Activated CD8-positive, alpha-beta memory T cell treated with anti-CD3 and anti-CD28 coated beads for 48 hours (primary cell): ENCODE data around the gene GCFC2.
"Not testable (repeated sequence)": the region's sequence is repeated elsewhere in the genome, so short reads cannot be mapped to it uniquely, and the experiment has no call there.

Experiments used
- DNase-seq, 3 experiments: peaks; one replicate each; pipeline ENCODE4 v3.0.0-alpha.2; 2020; ENCODE audit warnings: low read depth in 2 of 3, low spot score in 2 of 3

Gene GCFC2

DNA sequence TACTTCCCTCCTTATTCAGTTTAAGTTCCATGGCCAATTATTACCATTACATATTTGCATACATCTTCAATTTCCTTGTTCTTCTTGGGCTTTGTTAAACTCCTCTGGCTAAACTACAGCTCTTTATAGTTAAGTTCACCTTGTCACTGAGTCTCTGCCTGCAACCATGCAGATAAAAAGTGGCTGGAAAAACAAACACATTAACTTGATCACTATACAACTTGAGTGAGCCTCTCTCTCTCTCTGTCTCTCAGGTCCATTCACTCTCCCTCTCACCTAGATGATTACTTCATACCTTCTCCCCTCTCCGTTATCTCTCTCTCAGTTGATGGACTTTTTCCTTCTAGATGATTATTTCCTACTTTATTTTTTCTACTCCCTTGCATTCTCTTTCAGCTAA lies 30.3 kb downstream of the GCFC2 start:
- no peak for DNase-seq

DNA sequence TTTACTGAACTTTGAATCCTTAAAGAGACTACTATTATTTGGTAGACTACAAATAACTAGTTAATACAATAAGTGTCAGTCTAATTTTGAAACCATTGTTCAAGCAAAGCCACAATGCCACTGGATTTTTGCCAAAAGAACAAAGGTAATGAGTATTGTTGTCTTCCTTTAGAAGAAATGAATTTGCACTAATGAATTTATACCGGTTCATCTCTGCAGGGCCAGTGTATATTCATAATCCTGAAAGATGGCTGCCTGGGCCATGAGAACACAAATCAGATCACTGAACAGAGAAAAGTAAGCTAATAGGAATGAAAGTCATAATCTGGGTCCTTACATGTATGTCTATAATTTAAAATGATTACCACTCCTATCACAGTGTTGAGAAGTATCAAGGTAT lies 31.2 kb downstream of the GCFC2 start:
- no peak for DNase-seq

DNA sequence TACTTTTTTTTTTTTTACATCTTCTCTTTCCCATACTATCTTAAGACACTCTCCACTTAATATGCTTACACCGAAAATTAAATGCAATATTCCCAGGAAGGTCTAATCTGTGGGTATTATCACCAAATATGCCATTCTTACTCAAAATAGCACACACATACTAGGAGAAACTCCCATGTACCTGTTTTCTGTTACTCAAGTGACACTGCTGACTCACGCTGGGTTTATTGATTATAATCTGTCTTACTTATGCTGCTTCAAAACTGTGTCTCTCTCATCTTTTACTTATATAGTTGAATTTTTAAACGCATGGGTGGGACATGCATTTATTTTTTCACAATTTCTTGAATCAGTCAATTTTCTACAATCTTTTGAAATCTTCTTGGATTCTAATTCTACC lies 34.3 kb downstream of the GCFC2 start:
- DNase-seq, result no peak

- no peak for DNase-seq
Measured at GRCh38 chr2:75675908-75676307, 34.8 kb downstream of the GCFC2 start.

DNA sequence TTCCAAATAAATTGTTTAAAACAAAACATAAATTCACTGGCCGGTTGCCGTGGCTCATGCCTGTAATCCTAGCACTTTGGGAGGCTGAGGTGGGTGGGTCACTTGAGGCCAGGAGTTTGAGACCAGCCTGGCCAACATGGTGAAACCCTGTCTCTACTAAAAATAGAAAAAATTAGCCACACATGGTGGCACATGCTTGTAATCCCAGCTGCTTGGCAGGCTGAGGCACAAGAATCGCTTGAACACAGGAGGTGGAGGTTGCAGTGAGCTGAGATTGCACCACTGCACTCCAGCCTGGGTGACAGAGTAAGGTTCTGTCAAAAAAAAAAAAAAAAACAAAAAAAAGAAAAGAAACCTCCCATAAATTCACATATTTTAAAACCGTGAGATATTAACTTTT lies 35.3 kb downstream of the GCFC2 start:
- DNase-seq, result not testable (repeated sequence)

DNA sequence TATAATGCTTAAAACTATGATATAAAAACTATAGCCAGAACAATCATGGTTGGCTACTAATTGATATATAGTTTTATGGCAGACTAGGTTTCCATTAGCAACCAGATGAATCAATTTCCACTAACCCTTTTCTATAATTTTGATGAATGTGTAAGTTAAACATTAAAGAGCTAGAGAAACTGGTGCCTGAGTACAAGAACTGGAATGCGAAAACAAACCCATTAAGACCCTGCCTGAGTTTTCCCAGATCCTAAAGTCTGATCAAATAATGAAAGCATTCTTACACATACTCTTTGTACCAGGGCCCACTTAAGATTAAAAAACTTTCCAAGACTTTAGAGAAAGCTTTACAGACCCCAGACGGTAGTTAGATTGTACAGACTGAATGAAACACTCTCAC lies 42.8 kb downstream of the GCFC2 start:
- no peak for DNase-seq

GRCh38 chr2:75666911-75667310 lies 43.8 kb downstream of the GCFC2 start:
- no peak for DNase-seq

GRCh38 chr2:75657798-75658197 lies 52.9 kb downstream of the GCFC2 start:
- DNase-seq, result no peak

DNA sequence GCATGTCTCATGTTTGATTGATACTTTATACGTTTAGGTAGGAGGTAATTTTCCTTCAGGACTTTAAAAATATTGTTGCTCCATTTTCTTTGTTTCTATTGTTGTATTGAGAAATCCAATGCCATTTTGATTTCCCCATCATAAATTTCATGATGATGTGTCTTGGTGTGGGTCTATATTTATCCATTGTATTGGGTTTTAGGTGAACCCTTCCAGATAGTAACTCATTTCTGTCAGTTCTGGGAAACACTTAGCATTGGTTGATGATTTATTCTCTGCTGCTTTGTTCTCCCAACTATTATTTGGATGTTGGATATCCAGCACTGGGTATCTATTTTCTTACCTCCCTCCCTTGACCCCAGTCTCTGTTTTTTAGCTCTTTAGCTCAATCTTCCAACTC lies 54.2 kb downstream of the GCFC2 start:
- no peak for DNase-seq

- no peak for DNase-seq
Measured at GRCh38 chr2:75655861-75656260, 54.9 kb downstream of the GCFC2 start.

GRCh38 chr2:75654012-75654411 lies 56.7 kb downstream of the GCFC2 start:
- DNase-seq, result no peak

DNA sequence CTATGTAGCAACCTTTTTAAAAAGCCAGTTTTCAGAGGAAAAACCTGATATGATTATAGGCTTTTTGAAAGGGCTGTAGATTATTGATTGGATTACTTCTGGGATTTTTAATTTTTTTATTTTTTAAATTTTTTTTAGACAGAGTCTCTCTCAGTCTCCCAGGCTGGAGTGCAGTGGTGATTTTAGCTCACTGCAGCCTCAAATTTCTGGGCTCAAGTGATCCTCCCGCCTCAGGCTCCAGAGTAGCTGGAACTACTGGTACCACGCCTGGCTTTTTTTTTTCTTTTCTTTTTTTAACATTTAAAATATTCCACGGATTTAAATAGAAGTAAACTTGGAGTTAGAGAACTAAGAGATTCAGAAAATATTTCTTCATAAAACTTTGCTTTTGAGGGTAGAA lies 62.9 kb downstream of the GCFC2 start:
- DNase-seq, result no peak

GRCh38 chr2:75646583-75647425 lies 63.9 kb downstream of the GCFC2 start, which contains the start of gene MRPL19:
MRPL19 (plus strand) TSS chr2:75646783; CDS start chr2:75646808, 25 bp downstream.
- DNase-seq, result peak; percentile 33 to 52 (median 42)

GRCh38 chr2:75646090-75646582 lies 64.6 kb downstream of the GCFC2 start:
- DNase-seq, result no peak

- DNase-seq, result no peak
Measured at GRCh38 chr2:75645643-75646042, 65.1 kb downstream of the GCFC2 start.

DNA sequence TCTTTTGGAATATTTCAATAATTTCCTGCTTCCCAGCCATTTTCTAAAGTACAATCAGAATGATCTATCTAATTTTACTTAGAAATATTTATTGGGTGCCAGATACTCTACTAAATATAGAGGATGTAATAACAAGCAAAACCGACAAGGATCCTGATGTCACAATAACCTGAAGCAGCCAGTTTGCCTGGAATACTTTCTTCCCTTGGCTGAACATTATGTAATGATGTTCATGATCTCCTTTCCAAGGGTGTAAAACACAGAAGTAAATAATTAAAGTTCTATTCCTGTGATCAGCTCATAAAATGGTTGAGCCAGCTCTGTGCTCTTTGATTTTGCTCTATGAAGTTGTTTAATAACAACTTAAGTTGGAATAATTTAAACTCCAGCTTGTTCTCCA lies 66.7 kb downstream of the GCFC2 start:
- DNase-seq, result no peak

- DNase-seq, result no peak
Measured at GRCh38 chr2:75641587-75641986, 69.1 kb downstream of the GCFC2 start.

GRCh38 chr2:75640621-75641121 lies 70.0 kb downstream of the GCFC2 start:
- peak in 1 of 3 experiments; percentile 4 for DNase-seq

DNA sequence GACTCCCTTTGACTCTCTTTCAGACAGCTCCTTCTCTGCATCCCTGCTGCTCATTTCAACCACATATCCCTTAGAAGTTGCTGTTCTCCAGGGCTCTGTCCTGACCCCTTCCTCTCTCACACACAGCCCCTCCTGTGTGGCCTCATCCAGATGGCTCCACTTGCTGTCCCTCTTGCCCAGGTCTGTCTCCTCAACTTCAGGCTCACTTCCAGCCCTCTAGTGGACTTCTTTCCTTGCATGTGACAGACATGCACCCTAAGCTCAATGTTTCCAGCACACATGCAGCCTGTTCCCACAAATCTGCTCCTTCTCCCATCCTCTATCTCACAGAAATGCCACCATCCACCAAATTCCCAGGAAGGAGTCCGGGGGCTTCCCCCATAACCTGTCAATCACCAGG lies 73.1 kb downstream of the GCFC2 start:
- no peak for DNase-seq

DNA sequence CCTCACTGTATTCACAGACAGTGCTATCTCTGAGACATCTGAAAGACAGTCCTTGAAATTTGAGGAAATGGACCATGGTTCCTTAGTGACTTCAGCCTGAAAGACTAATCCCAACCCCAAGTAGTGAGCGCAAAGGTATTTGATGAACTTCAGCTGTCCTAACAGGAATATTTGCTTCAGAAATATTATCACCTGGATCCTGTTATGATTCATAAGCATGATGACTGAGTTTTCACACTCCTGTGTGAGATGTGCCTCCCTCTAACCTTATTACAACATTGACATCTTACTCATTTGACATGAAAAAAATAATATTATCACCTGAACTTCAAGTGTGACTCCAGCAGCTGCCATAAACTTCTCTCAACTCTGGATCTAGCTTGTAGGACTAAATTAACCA lies 75.8 kb downstream of the GCFC2 start:
- DNase-seq, result no peak

- no peak for DNase-seq
Measured at GRCh38 chr2:75633620-75634019, 77.1 kb downstream of the GCFC2 start.

GRCh38 chr2:75632813-75633212 lies 77.9 kb downstream of the GCFC2 start:
- no peak for DNase-seq
